ENCODE results near the gene EMSY. TPM values are rescaled to one million over a fixed set of nuclear protein-coding genes. Genes with fewer than 3 reads are reported as not detected.

The EMSY gene
- polyA plus RNA-seq, 1 donor from 2014 or later: 25.0 TPM

DNA sequence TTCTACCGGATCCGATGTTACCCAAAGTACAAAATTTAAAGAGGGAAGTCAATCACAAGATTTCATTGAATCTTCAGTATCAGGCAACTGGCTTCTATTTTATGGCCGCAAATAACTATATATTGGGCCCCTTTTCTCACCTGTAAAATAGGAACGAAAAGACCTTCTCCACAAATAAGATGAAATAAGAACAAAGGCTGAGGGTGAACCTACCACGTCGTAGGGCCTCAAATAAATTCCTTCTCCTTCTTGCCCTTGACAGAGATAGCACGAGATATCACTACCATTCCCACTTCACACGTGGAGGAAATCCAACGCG lies 794 bp upstream of the EMSY start:
- Histone ChIP-seq H3K4me2 (ENCODE audit: low read length) (peak overlapping the region; percentile 71), H3K27me3 (ENCODE audit: insufficient read depth, low read depth, low read length) (no peaks in the 10 kb centered on the region), H3K79me2 (replicated peaks; ENCODE audit: insufficient read depth, low read length) (peaks cover 38% of the 10 kb centered on the region), H3K27ac (ENCODE audit: low read length) (peak overlapping the region; percentile 97), H2AFZ (ENCODE audit: low read depth, low read length) (peak overlapping the region; percentile 46), H3K4me3 (ENCODE audit: low read length) (peak overlapping the region; percentile 84), H3K9ac (ENCODE audit: low read length) (peak overlapping the region; percentile 98), H3F3A (ENCODE audit: insufficient read depth, low read length, poor library complexity, severe bottlenecking) (no peaks in the 10 kb centered on the region), H3K9me3 (ENCODE audit: low read length) (no peaks in the 10 kb centered on the region), H3K36me3 (ENCODE audit: insufficient read depth, low read length) (no peaks in the 10 kb centered on the region), H3K9me2 (ENCODE audit: insufficient read depth, low read length) (no peaks in the 10 kb centered on the region), H4K20me1 (ENCODE audit: insufficient read depth) (no peaks in the 10 kb centered on the region)
- no peak for TF ChIP-seq EP300 (conservative IDR thresholded peaks at IDR 0.05; ENCODE audit: poor library complexity, severe bottlenecking)
- no peak for TF ChIP-seq TAF1 (IDR thresholded peaks at IDR 0.05; ENCODE audit: low read depth)
- TF ChIP-seq EZH2 (IDR thresholded peaks at IDR 0.05; ENCODE audit: borderline replicate concordance, insufficient read depth, low read length, poor library complexity, severe bottlenecking): no peak
- TF ChIP-seq, protein P1, sequence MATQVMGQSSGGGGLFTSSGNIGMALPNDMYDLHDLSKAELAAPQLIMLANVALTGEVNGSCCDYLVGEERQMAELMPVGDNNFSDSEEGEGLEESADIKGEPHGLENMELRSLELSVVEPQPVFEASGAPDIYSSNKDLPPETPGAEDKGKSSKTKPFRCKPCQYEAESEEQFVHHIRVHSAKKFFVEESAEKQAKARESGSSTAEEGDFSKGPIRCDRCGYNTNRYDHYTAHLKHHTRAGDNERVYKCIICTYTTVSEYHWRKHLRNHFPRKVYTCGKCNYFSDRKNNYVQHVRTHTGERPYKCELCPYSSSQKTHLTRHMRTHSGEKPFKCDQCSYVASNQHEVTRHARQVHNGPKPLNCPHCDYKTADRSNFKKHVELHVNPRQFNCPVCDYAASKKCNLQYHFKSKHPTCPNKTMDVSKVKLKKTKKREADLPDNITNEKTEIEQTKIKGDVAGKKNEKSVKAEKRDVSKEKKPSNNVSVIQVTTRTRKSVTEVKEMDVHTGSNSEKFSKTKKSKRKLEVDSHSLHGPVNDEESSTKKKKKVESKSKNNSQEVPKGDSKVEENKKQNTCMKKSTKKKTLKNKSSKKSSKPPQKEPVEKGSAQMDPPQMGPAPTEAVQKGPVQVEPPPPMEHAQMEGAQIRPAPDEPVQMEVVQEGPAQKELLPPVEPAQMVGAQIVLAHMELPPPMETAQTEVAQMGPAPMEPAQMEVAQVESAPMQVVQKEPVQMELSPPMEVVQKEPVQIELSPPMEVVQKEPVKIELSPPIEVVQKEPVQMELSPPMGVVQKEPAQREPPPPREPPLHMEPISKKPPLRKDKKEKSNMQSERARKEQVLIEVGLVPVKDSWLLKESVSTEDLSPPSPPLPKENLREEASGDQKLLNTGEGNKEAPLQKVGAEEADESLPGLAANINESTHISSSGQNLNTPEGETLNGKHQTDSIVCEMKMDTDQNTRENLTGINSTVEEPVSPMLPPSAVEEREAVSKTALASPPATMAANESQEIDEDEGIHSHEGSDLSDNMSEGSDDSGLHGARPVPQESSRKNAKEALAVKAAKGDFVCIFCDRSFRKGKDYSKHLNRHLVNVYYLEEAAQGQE (IDR thresholded peaks at IDR 0.05; ENCODE audit: borderline replicate concordance): no peak
- TF ChIP-seq, protein P2, sequence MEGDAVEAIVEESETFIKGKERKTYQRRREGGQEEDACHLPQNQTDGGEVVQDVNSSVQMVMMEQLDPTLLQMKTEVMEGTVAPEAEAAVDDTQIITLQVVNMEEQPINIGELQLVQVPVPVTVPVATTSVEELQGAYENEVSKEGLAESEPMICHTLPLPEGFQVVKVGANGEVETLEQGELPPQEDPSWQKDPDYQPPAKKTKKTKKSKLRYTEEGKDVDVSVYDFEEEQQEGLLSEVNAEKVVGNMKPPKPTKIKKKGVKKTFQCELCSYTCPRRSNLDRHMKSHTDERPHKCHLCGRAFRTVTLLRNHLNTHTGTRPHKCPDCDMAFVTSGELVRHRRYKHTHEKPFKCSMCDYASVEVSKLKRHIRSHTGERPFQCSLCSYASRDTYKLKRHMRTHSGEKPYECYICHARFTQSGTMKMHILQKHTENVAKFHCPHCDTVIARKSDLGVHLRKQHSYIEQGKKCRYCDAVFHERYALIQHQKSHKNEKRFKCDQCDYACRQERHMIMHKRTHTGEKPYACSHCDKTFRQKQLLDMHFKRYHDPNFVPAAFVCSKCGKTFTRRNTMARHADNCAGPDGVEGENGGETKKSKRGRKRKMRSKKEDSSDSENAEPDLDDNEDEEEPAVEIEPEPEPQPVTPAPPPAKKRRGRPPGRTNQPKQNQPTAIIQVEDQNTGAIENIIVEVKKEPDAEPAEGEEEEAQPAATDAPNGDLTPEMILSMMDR (IDR thresholded peaks at IDR 0.05; ENCODE audit: poor library complexity, severe bottlenecking): no peak
- TF ChIP-seq SMC3 (conservative IDR thresholded peaks at IDR 0.05; ENCODE audit: poor library complexity): no peak
- TF ChIP-seq POLR2AphosphoS5 (IDR thresholded peaks at IDR 0.05): no peak
- TF ChIP-seq RAD21 (conservative IDR thresholded peaks at IDR 0.05): no peak
- no peak for TF ChIP-seq MXI1 (conservative IDR thresholded peaks at IDR 0.05; ENCODE audit: poor library complexity, severe bottlenecking)

DNA sequence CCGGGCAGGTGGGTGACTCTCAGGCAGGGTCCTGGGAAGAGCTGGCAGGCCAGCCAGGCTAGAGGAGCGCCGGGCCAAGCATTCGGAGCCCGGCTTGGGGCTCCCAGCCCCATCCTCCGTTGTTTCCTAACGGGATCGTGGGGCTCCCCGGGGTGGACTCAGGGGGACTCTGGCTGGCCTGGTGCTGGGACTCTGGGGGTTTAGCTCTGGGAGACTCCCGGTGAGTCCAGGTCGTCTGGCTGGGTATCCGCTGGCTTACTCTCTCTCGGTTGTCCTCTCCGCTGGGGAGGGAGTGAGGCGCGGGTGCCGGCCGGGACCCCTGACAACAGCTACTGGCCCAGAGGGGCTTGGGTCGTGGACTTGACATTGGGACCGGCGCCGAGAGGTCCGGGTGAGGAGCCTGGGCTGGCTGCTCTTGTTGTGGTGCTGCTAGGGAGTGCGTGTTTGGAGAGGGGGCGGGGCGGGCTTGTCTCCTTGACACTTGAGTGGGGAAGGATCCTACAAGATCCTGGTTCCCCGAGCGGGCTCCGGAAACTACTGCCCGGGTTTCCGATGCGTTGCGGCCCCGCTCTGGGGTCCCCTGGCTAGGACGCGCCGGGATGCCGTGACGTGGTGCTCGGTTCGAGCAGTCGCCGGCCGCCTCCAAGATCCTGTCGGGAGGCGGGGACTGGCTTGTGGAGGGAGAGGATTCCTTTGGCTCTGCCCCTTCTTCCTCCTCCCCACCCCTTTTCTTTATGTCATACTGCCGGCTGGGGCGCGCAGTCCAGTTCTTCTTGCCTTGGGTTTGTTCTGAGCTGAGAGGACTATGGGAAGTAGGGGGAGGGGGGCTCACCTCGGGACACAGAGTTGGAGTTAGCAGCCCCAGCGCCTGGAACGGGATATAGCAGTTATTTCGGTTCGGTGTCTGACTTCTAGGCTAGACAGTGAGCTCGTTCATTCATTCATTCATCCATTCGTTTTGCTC lies 585 bp downstream of the EMSY start:
- Histone ChIP-seq H2AFZ (ENCODE audit: low read depth, low read length) (peak overlapping the region; percentile 88), H3K36me3 (ENCODE audit: insufficient read depth, low read length) (peaks cover 4% of the 10 kb centered on the region), H3F3A (ENCODE audit: insufficient read depth, low read length, poor library complexity, severe bottlenecking) (no peaks in the 10 kb centered on the region), H3K79me2 (replicated peaks; ENCODE audit: insufficient read depth, low read length) (peaks cover 44% of the 10 kb centered on the region), H3K4me2 (ENCODE audit: low read length) (peak overlapping the region; percentile 53), H3K9me2 (ENCODE audit: insufficient read depth, low read length) (no peaks in the 10 kb centered on the region), H3K27ac (ENCODE audit: low read length) (peak overlapping the region; percentile 97), H3K9ac (ENCODE audit: low read length) (peak overlapping the region; percentile 98), H3K4me3 (ENCODE audit: low read length) (peak overlapping the region; percentile 84), H4K20me1 (ENCODE audit: insufficient read depth) (no peaks in the 10 kb centered on the region), H3K27me3 (ENCODE audit: insufficient read depth, low read depth, low read length) (no peaks in the 10 kb centered on the region), H3K9me3 (ENCODE audit: low read length) (no peaks in the 10 kb centered on the region)
- TF ChIP-seq RAD21 (conservative IDR thresholded peaks at IDR 0.05) (no peak), MXI1 (conservative IDR thresholded peaks at IDR 0.05; ENCODE audit: poor library complexity, severe bottlenecking) (peak; percentile 55), SMC3 (conservative IDR thresholded peaks at IDR 0.05; ENCODE audit: poor library complexity) (peak; percentile 48), EZH2 (IDR thresholded peaks at IDR 0.05; ENCODE audit: borderline replicate concordance, insufficient read depth, low read length, poor library complexity, severe bottlenecking) (no peak), TAF1 (IDR thresholded peaks at IDR 0.05; ENCODE audit: low read depth) (no peak), POLR2AphosphoS5 (IDR thresholded peaks at IDR 0.05) (peak; percentile 77), EP300 (conservative IDR thresholded peaks at IDR 0.05; ENCODE audit: poor library complexity, severe bottlenecking) (peak; percentile 18)
- TF ChIP-seq, protein P1 (IDR thresholded peaks at IDR 0.05; ENCODE audit: borderline replicate concordance): peak; percentile 42
- TF ChIP-seq, protein P2 (IDR thresholded peaks at IDR 0.05; ENCODE audit: poor library complexity, severe bottlenecking): peak; percentile 60
